GM18502 (cell line): Measurements from ENCODE around the gene PNPLA7.

Experiments
- ATAC-seq: cut with Tn5 transposase; IDR thresholded peaks from one replicate; pipeline ENCODE4 v1.9.1; 2021; ENCODE audit warnings: mild to moderate bottlenecking; ENCODE audit not compliant: unreplicated experiment, poor library complexity

The PNPLA7 gene

GRCh38 chr9:137465000-137465719 is 85.0 kb downstream of the PNPLA7 start:
- no peak for ATAC-seq

DNA sequence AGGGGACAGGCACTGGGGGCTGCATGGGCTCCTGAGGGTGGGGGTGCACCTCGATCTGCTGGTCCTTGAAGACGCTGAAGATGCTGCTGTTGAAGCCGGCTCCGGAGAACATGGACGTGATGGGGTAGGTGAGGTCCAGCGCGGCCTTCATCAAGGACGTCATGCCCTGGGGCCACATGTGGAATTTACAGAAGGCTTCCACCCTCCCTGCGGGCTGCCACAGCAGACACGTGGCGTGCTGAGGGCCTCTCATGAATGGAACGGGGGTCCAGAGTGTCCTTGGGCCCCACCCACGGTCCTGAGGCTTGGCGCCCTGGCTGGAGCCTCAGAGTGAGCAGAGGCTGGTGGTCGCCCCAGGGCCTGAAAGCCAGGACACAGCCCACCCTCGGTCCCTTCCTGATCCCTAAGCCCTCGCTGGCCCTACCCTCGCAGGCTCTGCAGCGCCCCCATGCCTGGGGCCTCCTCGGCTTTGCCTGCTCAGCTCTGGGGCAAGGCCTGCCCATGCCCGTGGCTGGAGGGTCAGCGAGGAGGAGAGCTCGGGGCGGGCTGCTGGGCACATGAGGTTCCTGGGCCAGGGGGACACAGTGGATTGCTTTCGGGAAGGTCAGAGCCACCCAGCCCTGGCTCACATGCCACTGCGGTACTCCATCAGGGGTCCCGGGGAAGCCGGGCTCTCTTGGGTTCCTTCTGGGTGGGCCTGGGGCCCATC is 85.8 kb downstream of the PNPLA7 start:
- no peak for ATAC-seq

- no peak for ATAC-seq
Measured at GRCh38 chr9:137463931-137464290, 86.3 kb downstream of the PNPLA7 start.

GRCh38 chr9:137462986-137463930 is 86.9 kb downstream of the PNPLA7 start:
- ATAC-seq = no peak

- no peak for ATAC-seq
Measured at GRCh38 chr9:137462396-137462985, 87.7 kb downstream of the PNPLA7 start.

- ATAC-seq = peak; percentile 59
Measured at GRCh38 chr9:137461663-137462395, 88.4 kb downstream of the PNPLA7 start.

DNA sequence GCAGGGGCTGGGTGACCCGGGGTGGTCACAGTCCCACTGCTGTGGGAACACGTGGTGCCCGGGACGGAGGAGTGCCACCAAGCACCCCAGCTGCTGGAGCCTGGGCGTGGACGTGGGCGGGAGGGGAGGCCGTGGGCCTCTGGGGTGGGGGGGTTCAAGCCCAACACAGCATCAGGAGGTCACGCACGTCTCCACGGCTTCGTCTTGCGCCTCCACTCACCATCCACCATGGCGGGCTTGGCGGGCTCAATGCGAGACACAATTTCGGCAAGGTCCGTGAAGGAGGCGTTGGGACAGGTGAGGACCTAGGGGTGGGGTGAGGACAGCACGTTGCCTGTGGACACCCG is 88.9 kb downstream of the PNPLA7 start:
- no peak for ATAC-seq

GRCh38 chr9:137460363-137461315 is 89.6 kb downstream of the PNPLA7 start:
- ATAC-seq = no peak

DNA sequence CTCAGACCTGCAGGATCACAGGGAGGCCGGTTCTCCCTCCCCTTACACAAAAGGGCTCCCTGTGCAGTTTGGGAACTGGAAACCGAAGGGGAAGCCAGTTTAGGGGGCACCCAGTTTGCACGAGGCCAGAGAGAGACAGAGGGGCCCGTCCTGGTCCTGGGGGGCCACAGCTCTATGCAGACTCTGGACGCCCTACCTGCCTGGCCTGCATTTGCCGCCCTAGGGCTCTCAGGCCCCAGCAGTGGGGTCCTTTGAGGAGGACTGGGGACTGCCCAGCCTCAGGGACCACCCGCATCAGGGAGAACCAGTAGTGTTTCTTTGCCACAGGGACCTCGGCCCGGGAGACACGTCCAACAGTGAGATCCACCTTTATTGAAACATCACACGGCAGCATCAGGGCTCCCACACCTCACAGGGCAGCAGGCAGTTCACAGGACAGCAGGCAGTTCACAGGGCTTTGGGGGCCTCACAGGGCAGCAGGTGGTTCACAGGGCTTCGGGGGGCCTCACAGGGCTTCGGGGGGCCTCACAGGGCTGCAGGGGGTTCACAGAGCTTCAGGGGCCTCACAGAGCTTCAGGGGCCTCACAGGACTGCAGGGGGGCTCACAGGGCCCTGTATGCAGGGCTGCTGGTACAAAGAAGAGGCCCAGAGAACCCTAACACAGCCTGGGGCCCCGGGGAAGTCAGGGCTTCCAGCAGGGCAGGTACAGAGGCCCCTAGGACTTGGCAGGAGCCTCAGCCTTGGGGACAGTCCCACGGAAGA is 90.4 kb downstream of the PNPLA7 start:
- no peak for ATAC-seq

DNA sequence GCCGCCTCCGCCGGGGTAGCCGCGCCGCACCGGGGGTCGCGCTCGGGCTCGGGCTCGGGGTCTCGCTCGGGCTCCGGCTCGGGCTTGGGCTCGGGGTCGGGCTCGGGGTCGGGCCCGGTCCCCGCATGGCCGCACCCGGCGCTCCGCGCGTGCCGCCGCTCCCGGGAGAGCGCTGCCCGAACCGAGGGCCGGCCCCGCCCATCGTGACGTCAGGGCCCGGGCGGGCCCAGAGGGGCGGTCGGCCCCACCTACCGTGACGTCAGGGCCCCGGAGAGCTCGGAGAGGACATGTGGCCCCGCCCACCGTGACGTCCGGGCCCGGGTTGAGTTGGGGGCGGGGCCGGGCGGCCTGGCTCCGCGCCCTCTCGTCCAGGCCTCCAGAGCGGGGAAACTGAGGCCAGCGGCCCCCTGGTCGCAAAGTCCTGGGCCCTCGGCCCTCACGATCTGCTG is 91.0 kb downstream of the PNPLA7 start, which contains the start of gene NSMF:
NSMF (minus strand) TSS at position 183 of the 449 bp plus-strand sequence. CDS start 232 bp downstream, outside the sequence.
- ATAC-seq = peak; percentile 63

DNA sequence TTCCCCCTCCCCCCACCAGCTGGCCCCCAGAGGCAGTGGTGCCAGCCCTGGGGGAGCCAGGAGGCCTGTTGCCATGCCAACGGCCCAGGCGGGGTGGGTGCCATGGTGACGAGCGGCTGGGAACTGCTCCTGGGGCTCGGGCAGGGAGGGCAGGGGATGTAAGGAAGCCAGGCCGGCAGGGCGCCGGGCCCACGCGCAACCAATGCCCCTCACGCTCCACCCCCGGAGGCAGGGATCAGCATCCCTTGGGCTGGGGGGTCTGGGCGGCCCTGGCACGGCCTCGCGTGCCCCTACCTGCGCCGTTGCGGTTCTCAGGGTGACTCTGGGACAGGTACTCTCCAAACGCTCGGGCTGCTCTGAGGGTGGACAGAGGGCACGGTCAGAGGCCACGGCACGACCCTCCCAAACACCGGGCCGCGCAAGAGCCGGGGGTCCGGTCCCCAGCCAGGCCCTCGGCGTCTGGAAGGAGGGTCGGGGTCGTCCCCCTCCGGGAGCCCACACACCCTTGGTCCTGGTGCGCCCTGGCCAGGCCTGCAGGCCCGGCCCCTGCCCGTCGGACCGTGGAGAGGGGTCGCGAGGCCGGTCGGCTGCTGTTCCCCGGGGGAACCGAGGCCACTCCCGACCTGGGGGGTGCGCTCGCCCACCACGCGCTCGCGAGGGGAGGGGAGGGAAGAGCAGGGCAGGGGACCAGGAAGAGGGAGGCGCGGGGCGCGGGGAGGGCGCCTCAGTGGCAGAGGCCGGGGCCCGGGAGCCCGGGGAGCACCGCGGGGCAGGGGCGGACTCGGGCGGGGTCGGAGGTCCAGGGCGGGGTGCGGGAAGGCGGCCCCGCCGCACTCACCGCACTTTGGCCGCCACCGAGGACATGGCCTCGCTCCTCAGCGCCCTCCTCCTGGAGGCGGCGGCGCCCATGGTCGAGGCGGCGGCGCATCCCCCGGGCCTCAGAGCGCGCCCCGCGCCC is 91.7 kb downstream of the PNPLA7 start:
- peak; percentile 13 for ATAC-seq

DNA sequence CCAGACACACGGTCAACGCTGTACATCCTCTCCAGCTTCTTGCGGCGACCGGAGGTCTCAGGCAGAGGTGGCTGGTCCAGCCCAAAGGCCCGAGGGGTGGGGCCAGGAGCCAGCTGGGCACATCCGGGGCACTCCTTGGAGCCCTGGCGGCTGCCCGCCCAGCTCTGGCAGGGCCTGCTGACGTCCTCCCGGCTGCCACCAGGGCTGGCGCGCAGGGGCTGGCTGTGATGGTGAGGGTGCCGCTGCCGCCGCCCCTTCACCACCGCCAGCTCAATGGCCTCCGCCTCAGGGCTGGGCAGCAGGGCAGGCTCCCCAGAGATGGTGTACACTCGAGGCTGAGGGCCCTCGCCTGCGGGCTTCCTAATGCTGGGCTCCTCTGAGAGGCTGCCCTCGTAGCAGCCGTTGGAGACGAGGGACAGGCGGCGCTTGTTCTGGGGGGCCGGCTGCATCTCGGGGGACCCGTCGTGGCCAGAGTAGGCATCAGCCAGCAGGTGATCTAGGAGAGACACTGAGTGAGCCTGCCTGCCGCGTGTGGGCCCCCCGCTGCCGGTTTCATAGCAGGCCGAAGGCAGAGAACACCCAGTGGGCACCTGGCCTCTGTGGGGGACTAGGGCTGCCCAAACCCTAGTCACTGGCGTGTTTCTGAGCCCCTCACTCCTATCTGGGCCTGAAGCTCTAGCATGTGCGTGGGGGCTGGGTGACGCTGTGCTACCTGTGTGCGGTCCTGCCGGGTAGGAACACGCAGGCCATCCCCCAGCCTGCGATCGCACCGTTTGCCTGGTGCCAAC is 92.6 kb downstream of the PNPLA7 start:
- ATAC-seq = no peak

- ATAC-seq = no peak
Measured at GRCh38 chr9:137456864-137457405, 93.3 kb downstream of the PNPLA7 start.

- no peak for ATAC-seq
Measured at GRCh38 chr9:137456061-137456863, 93.9 kb downstream of the PNPLA7 start.
